Measurements from ENCODE around the gene OCA2.

The OCA2 gene

GRCh38 chr15:27835233-27835939 lies 263.7 kb downstream of the OCA2 start:
- DNase-seq = no peak

DNA sequence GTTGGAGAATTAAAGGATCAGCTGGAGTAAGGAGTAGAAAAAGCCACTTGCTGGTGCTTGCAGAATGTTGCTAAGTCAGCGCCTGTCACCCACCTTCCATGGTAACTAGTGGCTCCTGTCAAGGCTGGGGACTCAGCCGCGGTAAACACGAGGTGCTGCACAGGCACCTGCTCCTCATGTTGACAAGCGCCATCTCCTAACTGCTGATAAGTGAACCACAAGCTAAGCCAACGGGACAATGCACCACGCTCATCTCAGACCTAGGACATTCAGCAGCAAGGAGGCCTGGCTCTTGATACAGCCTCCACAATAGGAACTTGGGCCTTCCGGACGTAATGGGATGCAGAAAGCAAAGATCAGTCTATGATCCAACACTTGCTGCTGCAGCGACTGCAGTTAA lies 264.4 kb downstream of the OCA2 start:
- no peak for DNase-seq

GRCh38 chr15:27833974-27834373 lies 265.1 kb downstream of the OCA2 start:
- no peak for DNase-seq

DNA sequence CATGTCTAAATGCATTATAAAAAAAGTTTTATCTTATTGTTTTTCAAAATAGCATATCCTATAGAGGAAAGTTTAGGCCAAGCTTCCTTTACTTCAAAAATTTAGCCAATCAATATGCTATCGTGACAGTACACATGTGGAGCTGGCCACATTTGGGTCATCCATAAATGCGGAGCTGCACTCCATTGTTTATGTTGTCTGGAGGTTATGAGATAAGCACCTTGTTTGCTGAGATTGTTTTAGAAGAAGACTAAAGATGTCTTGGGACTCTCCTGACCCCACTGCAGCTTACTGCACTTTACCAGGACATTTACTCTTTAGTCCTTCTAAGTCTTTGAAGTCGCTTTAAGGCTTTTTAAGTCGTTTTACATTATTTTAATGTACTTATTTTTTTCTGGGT lies 265.9 kb downstream of the OCA2 start:
- no peak for DNase-seq

- no peak for DNase-seq
These were observed 266.9 kb downstream of the OCA2 start for GRCh38 chr15:27832237-27832596.

GRCh38 chr15:27831384-27832236 lies 267.5 kb downstream of the OCA2 start:
- DNase-seq = no peak

DNA sequence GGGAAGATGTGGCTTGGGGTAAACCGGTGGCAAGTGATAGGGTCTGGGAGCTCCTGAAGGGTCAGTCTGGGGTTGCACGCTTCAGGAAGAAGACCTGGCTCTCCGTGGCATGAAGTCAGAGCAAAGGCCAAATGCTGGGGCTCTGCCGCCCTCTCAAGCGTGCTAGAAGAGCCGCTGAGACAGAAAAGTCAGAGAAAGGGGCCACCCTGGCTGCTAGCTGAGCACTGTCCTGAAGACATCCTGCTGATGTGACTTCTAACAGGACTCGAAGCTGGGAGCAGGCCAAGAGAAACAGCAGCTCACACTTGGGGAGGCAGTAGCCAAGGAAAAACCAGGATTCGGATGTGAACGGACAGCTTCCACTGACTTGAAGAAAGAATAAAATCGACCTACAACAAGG lies 270.4 kb downstream of the OCA2 start:
- DNase-seq = no peak

GRCh38 chr15:27826902-27827714 lies 272.0 kb downstream of the OCA2 start:
- DNase-seq = no peak

DNA sequence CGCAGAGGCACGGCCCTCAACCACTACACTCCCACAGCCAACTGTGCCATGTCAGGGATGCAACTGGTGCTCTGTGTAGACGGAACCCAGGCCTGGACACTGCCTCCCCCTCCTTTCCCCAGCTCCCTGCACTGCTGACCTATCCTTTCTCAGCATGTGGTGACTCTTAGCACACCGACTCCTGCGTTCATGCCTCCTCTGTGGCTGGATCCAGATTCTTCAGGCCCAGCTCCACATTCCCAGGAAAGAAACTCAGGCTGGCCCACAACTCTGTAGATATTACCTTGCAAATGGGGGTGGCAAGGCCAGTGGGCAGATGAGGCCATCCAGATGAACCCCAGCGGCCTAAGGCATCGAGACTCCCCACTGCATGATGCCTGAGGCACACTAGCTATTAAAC lies 272.7 kb downstream of the OCA2 start:
- DNase-seq = no peak

- no peak for DNase-seq
These were observed 274.2 kb downstream of the OCA2 start for GRCh38 chr15:27824841-27825422.

GRCh38 chr15:27821273-27821672 lies 277.8 kb downstream of the OCA2 start:
- no peak for DNase-seq

GRCh38 chr15:27820722-27821121 lies 278.4 kb downstream of the OCA2 start:
- no peak for DNase-seq

DNA sequence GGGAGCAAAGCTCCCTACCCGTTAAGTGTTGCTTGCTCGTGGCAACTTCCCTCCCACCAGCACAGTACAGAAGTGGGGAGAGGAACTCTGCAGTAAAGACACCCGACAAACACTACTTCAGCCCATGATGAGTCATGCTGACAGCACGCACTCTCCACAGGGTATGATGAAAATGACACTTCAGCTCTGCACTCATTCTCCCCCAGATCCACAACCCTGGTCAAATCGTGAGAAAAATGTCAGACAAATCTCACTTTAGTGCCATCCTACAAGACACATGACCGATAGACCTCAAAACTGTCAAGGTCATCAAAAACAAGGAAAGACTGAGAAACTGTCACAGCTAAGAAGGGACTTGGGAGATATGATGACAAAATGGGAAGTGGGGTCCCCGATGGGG lies 278.9 kb downstream of the OCA2 start:
- no peak for DNase-seq

DNA sequence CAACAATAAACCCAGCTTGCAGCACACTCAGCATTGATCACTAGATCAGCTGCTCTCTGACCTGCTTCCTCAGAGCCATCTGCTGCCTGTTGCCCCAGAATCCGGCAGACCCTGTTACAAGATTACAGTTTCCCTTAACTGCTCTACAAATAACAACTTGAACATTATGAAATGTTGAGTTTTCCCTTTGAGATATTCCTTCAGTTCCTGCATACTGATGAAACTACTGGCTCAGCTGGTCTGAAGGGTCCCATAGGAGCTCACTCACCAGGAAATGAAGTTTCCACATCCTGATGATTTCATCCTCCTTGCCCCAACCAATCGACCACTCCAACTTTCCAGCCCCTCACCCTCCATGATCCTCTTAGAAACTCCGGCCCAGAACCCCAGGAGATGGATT lies 281.9 kb downstream of the OCA2 start:
- no peak for DNase-seq

- DNase-seq = no peak
These were observed 282.3 kb downstream of the OCA2 start for GRCh38 chr15:27816790-27817189.

- DNase-seq = no peak
These were observed 284.1 kb downstream of the OCA2 start for GRCh38 chr15:27815035-27815434.

- no peak for DNase-seq
These were observed 286.0 kb downstream of the OCA2 start for GRCh38 chr15:27813139-27813538.

GRCh38 chr15:27808182-27808581 lies 290.9 kb downstream of the OCA2 start:
- no peak for DNase-seq

DNA sequence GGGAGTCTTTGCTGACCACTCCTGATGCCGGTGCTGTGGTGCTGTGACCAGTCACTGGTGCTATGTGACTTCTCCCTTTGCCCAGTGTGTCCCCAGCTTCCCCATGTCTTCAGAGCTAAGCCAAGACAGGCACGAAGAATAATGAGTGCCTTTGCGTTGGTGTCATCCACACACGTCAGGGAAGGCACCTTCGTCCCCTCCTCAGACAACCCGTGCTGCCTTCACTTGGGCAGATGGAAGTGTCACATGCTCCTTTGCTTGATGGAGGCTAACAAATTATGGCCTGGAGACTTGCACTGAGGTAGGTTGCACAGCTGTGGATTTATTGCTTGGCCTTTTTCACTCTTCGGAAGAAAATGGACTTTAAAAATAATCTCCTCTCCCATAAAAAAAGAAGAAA lies 291.8 kb downstream of the OCA2 start:
- DNase-seq = no peak

- DNase-seq = no peak
These were observed 292.7 kb downstream of the OCA2 start for GRCh38 chr15:27806396-27806795.

GRCh38 chr15:27805261-27806220 lies 293.6 kb downstream of the OCA2 start:
- DNase-seq = no peak
